Right lobe of liver (tissue), 6 donors: ENCODE results near the gene COMMD10. TPM values are rescaled to one million over a fixed set of nuclear protein-coding genes. Genes with fewer than 3 reads are reported as not detected.
A peak's percentile ranks its signal among the peaks of the same experiment; 100 is the strongest.

Source experiments
- ATAC-seq, 4 donors: fragments of 200-7000 bp; cut with Tn5 transposase; one replicate each; pipeline ENCODE4 v1.9.1; 2020; ENCODE audit warnings: mild to moderate bottlenecking in 4 of 4, moderate library complexity in 4 of 4
- DNase-seq, 3 donors: peaks; one replicate each; pipeline ENCODE4 v3.0.0-alpha.2; 2020
- H3K27ac ChIP-seq, 3 donors: fragments of 200-600 bp; one replicate each; pipeline ENCODE4 v1.8.0; 2022
- H3K27me3 ChIP-seq, 2 donors: fragments of 200-600 bp; one replicate each; pipeline ENCODE4 v1.8.0; 2022
- H3K36me3 ChIP-seq, 4 donors: fragments of 200-600 bp; sonication (generic) in 1 of 4; one replicate each; pipeline versions ENCODE4 v1.5.1 to v1.8.0; 2017 to 2022; ENCODE audit warnings: control low read depth in 1 of 4
- H3K4me1 ChIP-seq, 4 donors: fragments of 200-600 bp; sonication (generic) in 1 of 4; one replicate each; pipeline versions ENCODE4 v1.5.1 to v1.8.0; 2017 to 2022; ENCODE audit warnings: control low read depth in 1 of 4
- H3K4me3 ChIP-seq, 3 donors: fragments of 200-600 bp; one replicate each; pipeline ENCODE4 v1.8.0; 2022
- H3K9me3 ChIP-seq, 4 donors: fragments of 200-600 bp; sonication (generic) in 1 of 4; one replicate each; pipeline versions ENCODE4 v1.5.1 to v1.8.0; 2017 to 2022; ENCODE audit warnings: control low read depth in 1 of 4
- CTCF ChIP-seq, 4 donors: fragments of 200-600 bp in 3 of 4; fragments of 450-650 bp in 1 of 4; IDR thresholded peaks; one replicate each; pipeline versions ENCODE4 v1.5.1 to v1.8.0; 2016 to 2022; ENCODE audit warnings: antibody characterized with exemption in 4 of 4, mild to moderate bottlenecking in 2 of 4
- POLR2A ChIP-seq: fragments of 450-650 bp; IDR thresholded peaks from one replicate; pipeline ENCODE4 v1.6.1; 2017; ENCODE audit warnings: antibody characterized with exemption, mild to moderate bottlenecking
- WGBS: methylation state at CpG from one replicate; pipeline ENCODE4 v1.1.6; 2018; ENCODE audit warnings: low coverage, low lambda C conversion rate; ENCODE audit not compliant: insufficient coverage; ENCODE audit errors: missing lambda C conversion rate; 5-methylcytosine and 5-hydroxymethylcytosine counted together
- intact Hi-C, 2 donors: fragments of 100-400 bp; cut with DNase I; formaldehyde crosslinking; loops; one replicate each; pipeline versions ENCODE4 v1.11.2 to v1.14.1; 2022
- total RNA-seq, 6 experiments: library from RNA; depleted of rRNA in 2 of 6; stranded (reverse); fragments of >200 nt in 2 of 6; fragmentation: NEBNext Ultra II Directional in 3 of 6; extraction: Animal tissue kit (Norgen Biotek cat#: 25700) in 3 of 6; gene quantifications; one replicate each; pipeline versions ENCODE4 v1.1.0 to v1.2.4, GENCODE V29; 2016 to 2023
- donor health status: DM: no; HTN: yes; CAD: no.
- donor health status: DM: no; HTN: no; CAD: no.
- donor health status: DM: no; HTN: no; CAD: no.
- donor health status: DM: no; HTN: yes; CAD: no.
- donor health status: DM: no; HTN: yes; CAD: no.

Gene COMMD10
- total RNA-seq, 6 experiments from 2014 or later: 11.1 to 16.2 (median 14.4) TPM

GRCh38 chr5:116280149-116280803, 195.5 kb downstream of the COMMD10 start:
- Histone ChIP-seq H3K27ac (peak overlapping the region in 1 of 3 donors; percentile 12), H3K27me3 (no peaks in the 10 kb centered on the region), H3K4me1 (peaks cover 0 to 25% (median 4%) of the 10 kb centered on the region in 4 donors), H3K4me3 (no peak overlapping the region), H3K9me3 (peaks cover 0 to 6% (median 2%) of the 10 kb centered on the region in 4 donors), H3K36me3 (no peaks in the 10 kb centered on the region)
- WGBS: 32% methylated on average over 5 of the region's 5 CpGs
- DNase-seq: peak in 2 of 3 donors; percentile 19 to 60
- ATAC-seq: peak; percentile 88 to 92 (median 90)
- TF ChIP-seq POLR2A: no peak
- TF ChIP-seq CTCF (IDR thresholded peaks at IDR 0.05): no peak
- intact Hi-C loops: no loop called here

- Histone ChIP-seq H3K27ac (no peak overlapping the region), H3K27me3 (no peaks in the 10 kb centered on the region), H3K4me1 (peaks cover 0 to 16% (median 4%) of the 10 kb centered on the region in 4 donors), H3K9me3 (peaks cover 0 to 6% (median 2%) of the 10 kb centered on the region in 4 donors), H3K36me3 (no peaks in the 10 kb centered on the region), H3K4me3 (no peak overlapping the region)
- TF ChIP-seq POLR2A (no peak), CTCF (IDR thresholded peaks at IDR 0.05) (no peak)
- WGBS: 3% methylated on average over 1 of the region's 1 CpG
- peak in 2 of 4 donors; percentile 24 to 32 for ATAC-seq
- intact Hi-C loops: no loop called here
- no peak for DNase-seq
Observed at GRCh38 chr5:116281309-116281708, 196.5 kb downstream of the COMMD10 start.

GRCh38 chr5:116288524-116288923, 203.7 kb downstream of the COMMD10 start:
- DNase-seq (no peak), ATAC-seq (no peak)
- no peak overlapping the region for H3K27ac ChIP-seq
- intact Hi-C loops: no loop called here
- WGBS: 94% methylated on average over 2 of the region's 2 CpGs
- H3K4me3 ChIP-seq: no peak overlapping the region
- no peak for TF ChIP-seq CTCF (IDR thresholded peaks at IDR 0.05)
- TF ChIP-seq POLR2A: no peak
- no peaks in the 10 kb centered on the region for H3K27me3 ChIP-seq
- H3K9me3 ChIP-seq: no peaks in the 10 kb centered on the region
- H3K36me3 ChIP-seq: no peaks in the 10 kb centered on the region
- H3K4me1 ChIP-seq: no peaks in the 10 kb centered on the region

- TF ChIP-seq CTCF (IDR thresholded peaks at IDR 0.05) (peak; percentile 23 to 44 (median 32)), POLR2A (no peak)
- H3K4me3 ChIP-seq: no peak overlapping the region
- DNase-seq (no peak), ATAC-seq (peak; percentile 58 to 78 (median 64))
- no peak overlapping the region for H3K27ac ChIP-seq
- WGBS: 68% methylated on average over 3 of the region's 3 CpGs
- H3K27me3 ChIP-seq: no peaks in the 10 kb centered on the region
- H3K9me3 ChIP-seq: no peaks in the 10 kb centered on the region
- no peaks in the 10 kb centered on the region for H3K4me1 ChIP-seq
- no peaks in the 10 kb centered on the region for H3K36me3 ChIP-seq
- intact Hi-C loops: no loop called here
Observed at GRCh38 chr5:116289276-116289675, 204.5 kb downstream of the COMMD10 start.
